ENCODE data around the gene SUCLA2.

SUCLA2 gene

DNA sequence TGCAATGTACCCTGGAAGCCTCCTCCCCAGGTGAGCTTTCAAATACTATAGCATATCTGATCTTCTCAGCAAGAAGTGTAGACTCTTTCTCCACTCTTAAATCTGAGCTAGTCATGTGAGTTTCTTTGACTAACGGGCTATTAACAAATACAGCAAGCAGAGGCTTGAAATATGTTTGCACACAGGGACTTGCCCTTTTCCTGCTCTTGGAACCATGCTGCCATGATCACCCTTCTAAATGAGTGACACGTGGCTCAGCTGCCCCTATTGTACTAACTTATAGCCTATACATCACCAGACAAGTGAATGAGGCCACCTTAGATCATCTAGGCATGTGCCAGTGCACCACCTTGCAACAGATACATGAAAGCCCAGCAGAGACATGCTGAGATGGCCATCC lies 13.3 kb upstream of the SUCLA2 start:
- no peak for TF ChIP-seq CEBPB (IDR thresholded peaks at IDR 0.05)
- TF ChIP-seq TEAD4 (IDR thresholded peaks at IDR 0.05): no peak
- TF ChIP-seq TCF12 (IDR thresholded peaks at IDR 0.05; ENCODE audit: low read depth): no peak
- TF ChIP-seq TAF1 (IDR thresholded peaks at IDR 0.05; ENCODE audit: low read depth): no peak
- TF ChIP-seq EGR1 (IDR thresholded peaks at IDR 0.05): no peak
- TF ChIP-seq FOXM1 (IDR thresholded peaks at IDR 0.05; ENCODE audit: borderline replicate concordance, low read depth): no peak
- TF ChIP-seq EP300 (IDR thresholded peaks at IDR 0.05; ENCODE audit: borderline replicate concordance): no peak
- TF ChIP-seq CREB1 (IDR thresholded peaks at IDR 0.05; ENCODE audit: low read depth): no peak
- TF ChIP-seq YY1 (IDR thresholded peaks at IDR 0.05; ENCODE audit: low read depth): no peak
- TF ChIP-seq, protein P1, sequence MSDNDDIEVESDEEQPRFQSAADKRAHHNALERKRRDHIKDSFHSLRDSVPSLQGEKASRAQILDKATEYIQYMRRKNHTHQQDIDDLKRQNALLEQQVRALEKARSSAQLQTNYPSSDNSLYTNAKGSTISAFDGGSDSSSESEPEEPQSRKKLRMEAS (IDR thresholded peaks at IDR 0.05): no peak

DNA sequence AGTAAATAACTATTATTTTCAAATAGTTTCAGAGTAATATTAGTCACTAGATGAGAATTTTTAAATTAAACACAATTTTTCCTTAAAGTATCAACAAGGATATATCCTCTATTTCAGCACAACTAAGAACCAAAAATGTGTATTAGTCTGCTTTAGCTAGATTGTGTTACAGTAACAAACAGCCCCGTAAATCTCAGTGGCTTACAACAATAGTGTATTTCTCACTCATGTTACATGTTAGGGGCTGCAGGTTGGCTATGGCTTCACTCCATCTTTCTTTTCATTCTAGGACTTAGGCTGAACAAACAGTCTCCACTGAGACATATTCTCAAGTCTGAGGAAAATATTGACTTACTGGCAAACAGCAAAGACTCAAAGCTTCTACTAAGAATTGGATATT lies 11.6 kb upstream of the SUCLA2 start:
- TF ChIP-seq TCF12 (IDR thresholded peaks at IDR 0.05; ENCODE audit: low read depth) (no peak), TEAD4 (IDR thresholded peaks at IDR 0.05) (no peak)

DNA sequence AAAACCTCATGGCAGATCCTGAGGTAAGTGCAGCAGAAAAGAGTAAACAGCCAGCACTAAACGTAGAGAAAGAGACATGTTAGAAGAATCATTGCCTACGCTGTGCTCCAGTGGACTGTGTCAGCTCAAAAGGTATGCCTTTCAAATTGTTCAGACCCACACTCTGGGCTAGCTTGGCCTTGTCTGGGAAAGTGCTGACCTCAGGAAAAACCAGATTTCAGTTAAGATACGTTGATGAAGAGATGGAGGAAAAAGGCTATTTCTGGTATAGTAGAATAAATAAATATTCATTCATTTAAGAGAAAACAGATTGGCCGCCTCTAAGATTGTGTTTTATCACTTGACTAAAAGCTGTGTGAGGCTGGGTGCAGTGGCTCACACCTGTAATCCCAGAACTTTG lies 9.6 kb upstream of the SUCLA2 start:
- TF ChIP-seq, protein P1 (IDR thresholded peaks at IDR 0.05): no peak
- TF ChIP-seq NFIC (IDR thresholded peaks at IDR 0.05) (no peak), TCF12 (IDR thresholded peaks at IDR 0.05; ENCODE audit: low read depth) (no peak), EGR1 (IDR thresholded peaks at IDR 0.05) (no peak), TAF1 (IDR thresholded peaks at IDR 0.05; ENCODE audit: low read depth) (no peak), FOXM1 (IDR thresholded peaks at IDR 0.05; ENCODE audit: borderline replicate concordance, low read depth) (no peak), CEBPB (IDR thresholded peaks at IDR 0.05) (no peak), EP300 (IDR thresholded peaks at IDR 0.05; ENCODE audit: borderline replicate concordance) (no peak), RAD21 (IDR thresholded peaks at IDR 0.05; ENCODE audit: low read depth) (no peak), CREB1 (IDR thresholded peaks at IDR 0.05; ENCODE audit: low read depth) (no peak), YY1 (IDR thresholded peaks at IDR 0.05; ENCODE audit: low read depth) (no peak), TEAD4 (IDR thresholded peaks at IDR 0.05) (no peak), ZBTB7A (IDR thresholded peaks at IDR 0.05; ENCODE audit: low read depth) (no peak)
- TF ChIP-seq, protein P2, sequence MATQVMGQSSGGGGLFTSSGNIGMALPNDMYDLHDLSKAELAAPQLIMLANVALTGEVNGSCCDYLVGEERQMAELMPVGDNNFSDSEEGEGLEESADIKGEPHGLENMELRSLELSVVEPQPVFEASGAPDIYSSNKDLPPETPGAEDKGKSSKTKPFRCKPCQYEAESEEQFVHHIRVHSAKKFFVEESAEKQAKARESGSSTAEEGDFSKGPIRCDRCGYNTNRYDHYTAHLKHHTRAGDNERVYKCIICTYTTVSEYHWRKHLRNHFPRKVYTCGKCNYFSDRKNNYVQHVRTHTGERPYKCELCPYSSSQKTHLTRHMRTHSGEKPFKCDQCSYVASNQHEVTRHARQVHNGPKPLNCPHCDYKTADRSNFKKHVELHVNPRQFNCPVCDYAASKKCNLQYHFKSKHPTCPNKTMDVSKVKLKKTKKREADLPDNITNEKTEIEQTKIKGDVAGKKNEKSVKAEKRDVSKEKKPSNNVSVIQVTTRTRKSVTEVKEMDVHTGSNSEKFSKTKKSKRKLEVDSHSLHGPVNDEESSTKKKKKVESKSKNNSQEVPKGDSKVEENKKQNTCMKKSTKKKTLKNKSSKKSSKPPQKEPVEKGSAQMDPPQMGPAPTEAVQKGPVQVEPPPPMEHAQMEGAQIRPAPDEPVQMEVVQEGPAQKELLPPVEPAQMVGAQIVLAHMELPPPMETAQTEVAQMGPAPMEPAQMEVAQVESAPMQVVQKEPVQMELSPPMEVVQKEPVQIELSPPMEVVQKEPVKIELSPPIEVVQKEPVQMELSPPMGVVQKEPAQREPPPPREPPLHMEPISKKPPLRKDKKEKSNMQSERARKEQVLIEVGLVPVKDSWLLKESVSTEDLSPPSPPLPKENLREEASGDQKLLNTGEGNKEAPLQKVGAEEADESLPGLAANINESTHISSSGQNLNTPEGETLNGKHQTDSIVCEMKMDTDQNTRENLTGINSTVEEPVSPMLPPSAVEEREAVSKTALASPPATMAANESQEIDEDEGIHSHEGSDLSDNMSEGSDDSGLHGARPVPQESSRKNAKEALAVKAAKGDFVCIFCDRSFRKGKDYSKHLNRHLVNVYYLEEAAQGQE (IDR thresholded peaks at IDR 0.05; ENCODE audit: low read depth): no peak
- TF ChIP-seq, protein P3, sequence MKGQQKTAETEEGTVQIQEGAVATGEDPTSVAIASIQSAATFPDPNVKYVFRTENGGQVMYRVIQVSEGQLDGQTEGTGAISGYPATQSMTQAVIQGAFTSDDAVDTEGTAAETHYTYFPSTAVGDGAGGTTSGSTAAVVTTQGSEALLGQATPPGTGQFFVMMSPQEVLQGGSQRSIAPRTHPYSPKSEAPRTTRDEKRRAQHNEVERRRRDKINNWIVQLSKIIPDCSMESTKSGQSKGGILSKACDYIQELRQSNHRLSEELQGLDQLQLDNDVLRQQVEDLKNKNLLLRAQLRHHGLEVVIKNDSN (IDR thresholded peaks at IDR 0.05): no peak

DNA sequence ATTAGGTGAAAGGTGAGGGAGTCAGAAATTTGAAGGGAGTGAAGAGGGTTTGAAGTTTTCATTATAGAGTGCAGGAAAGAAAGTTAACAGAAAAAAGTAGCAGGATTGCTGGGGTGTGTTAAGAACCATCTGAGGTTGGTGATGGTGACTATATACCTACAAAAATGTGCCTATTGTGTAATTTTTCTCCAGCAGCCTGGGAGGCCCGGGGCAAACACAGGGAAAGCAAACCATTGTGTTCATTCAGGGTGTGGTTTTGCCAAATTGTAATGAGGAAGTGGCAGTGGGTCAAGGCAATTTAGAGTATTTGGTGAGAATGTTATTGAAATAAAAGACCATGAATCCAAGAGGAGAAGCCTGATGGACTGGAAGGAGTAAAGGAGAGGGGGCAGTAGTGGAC lies 8.2 kb upstream of the SUCLA2 start:
- TF ChIP-seq CEBPB (IDR thresholded peaks at IDR 0.05) (peak; percentile 85), TEAD4 (IDR thresholded peaks at IDR 0.05) (peak; percentile 57)
- TF ChIP-seq, protein P2 (IDR thresholded peaks at IDR 0.05; ENCODE audit: low read depth): no peak

DNA sequence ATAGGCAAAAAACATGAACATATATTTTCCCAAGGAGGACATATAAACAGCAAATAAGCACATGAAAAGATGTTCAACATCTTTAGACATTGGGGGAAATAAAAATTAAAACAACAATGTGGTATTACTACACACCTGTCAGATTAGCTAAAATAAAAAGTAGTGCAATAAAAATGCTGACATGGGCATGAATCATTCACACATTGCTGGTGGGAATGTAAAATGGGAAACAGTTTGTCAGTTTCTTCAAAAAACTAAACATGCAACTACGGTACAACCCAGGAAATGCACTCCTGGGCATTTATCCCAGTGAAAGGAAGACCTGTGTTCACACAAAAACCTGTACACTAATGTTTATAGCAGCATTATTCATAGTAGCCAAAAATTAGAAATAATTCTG lies 5.3 kb upstream of the SUCLA2 start:
- TF ChIP-seq ZBTB7A (IDR thresholded peaks at IDR 0.05; ENCODE audit: low read depth): no peak

DNA sequence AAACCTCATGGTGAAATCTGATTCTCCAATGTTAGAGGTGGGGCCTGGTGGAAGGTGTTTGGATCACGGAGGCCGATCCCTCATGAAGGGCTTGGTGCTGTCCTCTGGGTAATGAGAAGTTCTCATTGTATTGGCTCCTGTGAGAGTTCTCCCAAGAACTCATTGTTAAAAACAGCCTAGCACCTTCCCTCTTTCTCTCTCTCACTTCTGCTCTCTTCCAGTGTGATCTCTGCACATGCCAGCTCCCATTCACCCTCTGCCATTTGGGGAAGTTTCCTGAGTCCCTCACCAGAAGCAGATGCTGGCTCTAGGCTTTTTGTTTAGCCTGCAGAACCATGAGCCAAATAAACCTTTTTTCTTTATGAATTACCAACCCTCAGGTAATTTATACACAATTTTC lies 3.1 kb upstream of the SUCLA2 start:
- TF ChIP-seq, protein P1 (IDR thresholded peaks at IDR 0.05): no peak
- TF ChIP-seq TEAD4 (IDR thresholded peaks at IDR 0.05): no peak
- no peak for TF ChIP-seq TAF1 (IDR thresholded peaks at IDR 0.05; ENCODE audit: low read depth)
- no peak for TF ChIP-seq CREB1 (IDR thresholded peaks at IDR 0.05; ENCODE audit: low read depth)
- no peak for TF ChIP-seq YY1 (IDR thresholded peaks at IDR 0.05; ENCODE audit: low read depth)

DNA sequence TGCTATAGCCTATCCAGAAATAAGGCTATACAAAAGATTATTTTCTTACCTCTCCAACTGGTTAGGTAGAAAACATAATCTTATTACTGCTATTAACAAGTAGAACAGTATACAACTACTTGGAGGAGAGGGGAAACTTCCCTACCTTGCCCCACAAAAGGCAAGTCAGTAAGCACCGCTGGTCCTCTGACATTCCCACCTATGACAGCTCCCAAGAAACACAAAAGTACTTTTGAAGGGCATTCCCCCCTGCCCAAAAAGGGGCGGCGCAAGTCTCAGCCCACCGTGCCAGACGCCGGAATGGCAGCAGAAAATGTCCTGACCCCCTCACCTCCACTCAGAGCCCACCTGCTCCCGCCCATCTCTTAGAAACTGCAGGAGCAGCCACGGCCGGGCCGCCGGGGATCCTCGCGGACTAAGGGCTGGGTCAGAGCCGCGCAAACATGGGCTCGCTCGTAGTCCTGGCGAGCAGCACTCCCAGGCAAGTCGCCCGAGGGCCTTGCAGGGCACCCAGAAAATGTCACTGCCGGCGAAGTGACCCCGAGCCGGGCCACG lies 437 bp downstream of the SUCLA2 start:
- 0 out of 2 replicates have a peak, but pooled peaks have one; percentile 70 for TF ChIP-seq ZBTB7A (IDR thresholded peaks at IDR 0.05; ENCODE audit: low read depth)
- peak; percentile 40; the same call in 1 of the 2 replicates for TF ChIP-seq EGR1 (IDR thresholded peaks at IDR 0.05)
- TF ChIP-seq YY1 (IDR thresholded peaks at IDR 0.05; ENCODE audit: low read depth): no peak
- TF ChIP-seq FOXM1 (IDR thresholded peaks at IDR 0.05; ENCODE audit: borderline replicate concordance, low read depth): no peak
- TF ChIP-seq NFIC (IDR thresholded peaks at IDR 0.05): no peak
- TF ChIP-seq, protein P3 (IDR thresholded peaks at IDR 0.05): no peak
- no peak for TF ChIP-seq EP300 (IDR thresholded peaks at IDR 0.05; ENCODE audit: borderline replicate concordance)
- TF ChIP-seq CREB1 (IDR thresholded peaks at IDR 0.05; ENCODE audit: low read depth): no peak
- no peak for TF ChIP-seq TAF1 (IDR thresholded peaks at IDR 0.05; ENCODE audit: low read depth)
- no peak for TF ChIP-seq RAD21 (IDR thresholded peaks at IDR 0.05; ENCODE audit: low read depth)
- TF ChIP-seq, protein P2 (IDR thresholded peaks at IDR 0.05; ENCODE audit: low read depth): no peak

All from Ishikawa (cell line).